WERI-Rb-1 (cell line): Measurements from ENCODE around the gene POU2F2.
A peak's percentile ranks its signal among the peaks of the same experiment; 100 is the strongest.

Experiments
- DNase-seq: peaks from one replicate; pipeline ENCODE4 v3.0.0-alpha.2; 2020
- H3K27ac ChIP-seq: fragments of 250-450 bp; sonication (Bioruptor Pico); 2 replicates; pipeline ENCODE4 v1.5.1; 2020; ENCODE audit warnings: mild to moderate bottlenecking, moderate library complexity
- H3K27me3 ChIP-seq: fragments of 250-450 bp; sonication (Bioruptor Pico); 2 replicates; pipeline ENCODE4 v1.5.1; 2021; ENCODE audit warnings: mild to moderate bottlenecking, low read depth, moderate library complexity; ENCODE audit not compliant: insufficient read depth, severe bottlenecking
- H3K36me3 ChIP-seq: fragments of 250-450 bp; sonication (Bioruptor Pico); 2 replicates; pipeline ENCODE4 v1.5.1; 2020; ENCODE audit warnings: mild to moderate bottlenecking, moderate library complexity
- H3K4me3 ChIP-seq: 2 replicates; pipeline ENCODE4 v1.5.1; 2011; ENCODE audit warnings: low read depth, mild to moderate bottlenecking, control low read depth, low read length
- H3K9me3 ChIP-seq: fragments of 250-450 bp; sonication (Bioruptor Pico); 2 replicates; pipeline ENCODE4 v1.5.1; 2021; ENCODE audit warnings: mild to moderate bottlenecking, moderate library complexity; ENCODE audit not compliant: severe bottlenecking
- CTCF ChIP-seq: IDR thresholded peaks from 2 replicates; pipeline ENCODE4 v1.5.1; 2011; ENCODE audit warnings: low read depth, mild to moderate bottlenecking, control low read depth, inconsistent platforms, low read length

POU2F2 gene

GRCh38 chr19:42060117-42060516 is 72.1 kb downstream of the POU2F2 start:
- Histone ChIP-seq H3K4me3 (no peak overlapping the region), H3K9me3 (no peaks in the 10 kb centered on the region), H3K36me3 (peaks cover 59% of the 10 kb centered on the region), H3K27me3 (no peaks in the 10 kb centered on the region), H3K27ac (no peak overlapping the region)
- no peak for DNase-seq
- no peak for TF ChIP-seq CTCF

GRCh38 chr19:42059196-42059595 is 73.0 kb downstream of the POU2F2 start:
- peaks cover 60% of the 10 kb centered on the region for H3K36me3 ChIP-seq
- TF ChIP-seq CTCF, result no peak
- no peak overlapping the region for H3K27ac ChIP-seq
- DNase-seq, result no peak
- H3K27me3 ChIP-seq, result no peaks in the 10 kb centered on the region
- H3K4me3 ChIP-seq, result no peak overlapping the region
- H3K9me3 ChIP-seq, result no peaks in the 10 kb centered on the region

- no peak for DNase-seq
- no peaks in the 10 kb centered on the region for H3K9me3 ChIP-seq
- peaks cover 62% of the 10 kb centered on the region for H3K36me3 ChIP-seq
- no peak overlapping the region for H3K4me3 ChIP-seq
- H3K27me3 ChIP-seq, result no peaks in the 10 kb centered on the region
- no peak overlapping the region for H3K27ac ChIP-seq
- no peak for TF ChIP-seq CTCF
Measured at GRCh38 chr19:42057846-42058245, 74.4 kb downstream of the POU2F2 start.

- no peak for DNase-seq
- peaks cover 66% of the 10 kb centered on the region for H3K36me3 ChIP-seq
- H3K27me3 ChIP-seq, result no peaks in the 10 kb centered on the region
- H3K27ac ChIP-seq, result no peak overlapping the region
- TF ChIP-seq CTCF, result no peak
- H3K4me3 ChIP-seq, result no peak overlapping the region
- no peaks in the 10 kb centered on the region for H3K9me3 ChIP-seq
Measured at GRCh38 chr19:42054205-42054604, 78.0 kb downstream of the POU2F2 start.

- Histone ChIP-seq H3K4me3 (no peak overlapping the region), H3K36me3 (peaks cover 68% of the 10 kb centered on the region)
- TF ChIP-seq CTCF, result no peak
Measured at GRCh38 chr19:42053037-42053935, 79.0 kb downstream of the POU2F2 start.

More at GRCh38 chr19:42053037-42053935, 79.0 kb downstream of the POU2F2 start:
- H3K27ac ChIP-seq, result peak overlapping the region; percentile 90
- no peak for DNase-seq
- no peaks in the 10 kb centered on the region for H3K9me3 ChIP-seq
- no peaks in the 10 kb centered on the region for H3K27me3 ChIP-seq
